Aorta (tissue), 5 donors: Measurements from ENCODE around the gene TBKBP1. TPM values are rescaled to one million over a fixed set of nuclear protein-coding genes. Genes with fewer than 3 reads are reported as not detected.
"Not testable (repeated sequence)": the region's sequence is repeated elsewhere in the genome, so short reads cannot be mapped to it uniquely, and the experiment has no call there.

ENCODE experiments used
- ATAC-seq: fragments of 200-7000 bp; cut with Tn5 transposase; one replicate; pipeline ENCODE4 v1.9.1; 2022; ENCODE audit warnings: moderate library complexity; ENCODE audit not compliant: low FRiP score
- DNase-seq, 2 donors: peaks; one replicate each; pipeline ENCODE4 v3.0.0-alpha.2; 2020
- H3K27ac ChIP-seq, 2 donors: one replicate each; pipeline ENCODE4 v1.5.1; 2013; ENCODE audit warnings: low read length in 2 of 2, mild to moderate bottlenecking in 2 of 2, moderate library complexity in 2 of 2, control low read depth in 1 of 2, inconsistent platforms in 1 of 2, low read depth in 1 of 2
- H3K27me3 ChIP-seq, 2 donors: one replicate each; pipeline ENCODE4 v1.6.1; 2013; ENCODE audit warnings: control low read depth in 1 of 2, low read length in 1 of 2, mild to moderate bottlenecking in 1 of 2, moderate library complexity in 1 of 2; ENCODE audit not compliant: insufficient read depth in 2 of 2, control insufficient read depth in 1 of 2
- H3K36me3 ChIP-seq, 2 donors: one replicate each; pipeline ENCODE4 v1.6.1; 2013; ENCODE audit warnings: control low read depth in 1 of 2, low read length in 1 of 2, mild to moderate bottlenecking in 1 of 2; ENCODE audit not compliant: insufficient read depth in 2 of 2, control insufficient read depth in 1 of 2
- H3K4me1 ChIP-seq, 2 donors: one replicate each; pipeline ENCODE4 v1.6.1; 2013; ENCODE audit warnings: low read length in 2 of 2, control low read depth in 1 of 2, mild to moderate bottlenecking in 1 of 2, moderate library complexity in 1 of 2; ENCODE audit not compliant: insufficient read depth in 2 of 2, control insufficient read depth in 1 of 2
- H3K4me3 ChIP-seq, 2 donors: one replicate each; pipeline ENCODE4 v1.5.1; 2013; ENCODE audit warnings: low read length in 2 of 2, control low read depth in 1 of 2, mild to moderate bottlenecking in 1 of 2
- H3K9me3 ChIP-seq: one replicate; pipeline ENCODE4 v1.6.1; 2013; ENCODE audit warnings: mild to moderate bottlenecking, low read length; ENCODE audit not compliant: control insufficient read depth
- WGBS, 2 donors: extraction: QIAGEN DNeasy Blood & Tissue Kit; methylation state at CpG; one replicate each; pipeline ENCODE4 v1.1.7; 2013; 5-methylcytosine and 5-hydroxymethylcytosine counted together
- intact Hi-C, 2 donors: fragments of 100-400 bp; cut with DNase I; formaldehyde crosslinking; loops; one replicate each; pipeline versions ENCODE4 v1.14.2 to v1.15.0; 2022
- polyA plus RNA-seq, 2 donors: library from polyadenylated mRNA; stranded (reverse); fragments of 200-250 nt; gene quantifications; one replicate each; pipeline ENCODE4 v1.2.3, GENCODE V29; 2013
- total RNA-seq, 2 donors: library from RNA; stranded (reverse); fragmentation: NEBNext Ultra II Directional; extraction: Animal tissue kit (Norgen Biotek cat#: 25700); gene quantifications; one replicate each; pipeline ENCODE4 v1.2.1, GENCODE V29; 2021
- donor health status: healthy with polysubstance abuse.
- donor health status: Bipolar disorder and iron deficiency.
- donor health status: DM: no; HTN: no; CAD: no.
- donor health status: DM: no; HTN: no; CAD: no.
- donor health status: DM: yes; HTN: yes; CAD: no.

Gene TBKBP1
- total and polyA plus RNA-seq, 4 donors, result 9.3 to 20.2 (median 14.7) TPM

- Histone ChIP-seq H3K4me1 (no peaks in the 10 kb centered on the region), H3K27me3 (no peaks in the 10 kb centered on the region), H3K9me3 (no peaks in the 10 kb centered on the region), H3K27ac (no peak overlapping the region), H3K4me3 (no peak overlapping the region), H3K36me3 (no peaks in the 10 kb centered on the region)
- no peak for ATAC-seq
- intact Hi-C loops, result no loop called here
- DNase-seq, result no peak
- 84 to 89% methylated on average over 7 of the region's 7 CpGs for WGBS, 2 donors
Observed at GRCh38 chr17:47738178-47738577, 44.2 kb downstream of the TBKBP1 start.

DNA sequence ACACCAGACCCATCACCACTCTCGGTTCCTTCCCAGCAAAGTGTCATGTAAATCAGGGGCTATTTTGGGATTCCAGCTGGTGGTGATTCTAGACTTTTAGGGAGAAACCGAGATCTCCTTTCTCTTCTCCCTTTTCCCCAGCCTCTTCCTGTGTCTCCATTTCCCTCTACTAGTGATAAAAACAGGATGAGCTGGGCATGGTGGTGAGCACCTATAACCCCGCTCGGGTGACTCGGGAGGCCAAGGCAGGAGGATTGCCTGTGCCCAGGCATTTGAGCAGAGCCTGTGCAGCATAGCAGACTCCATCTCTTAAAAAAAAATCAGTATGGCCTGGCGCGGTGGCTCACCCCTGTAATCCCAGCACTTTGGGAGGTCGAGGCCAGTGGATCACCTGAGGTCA is 45.2 kb downstream of the TBKBP1 start:
- 79 to 82% methylated on average over 8 of the region's 8 CpGs for WGBS, 2 donors
- DNase-seq, result no peak
- no peaks in the 10 kb centered on the region for H3K36me3 ChIP-seq
- no peak for ATAC-seq
- H3K27ac ChIP-seq, result no peak overlapping the region
- H3K4me3 ChIP-seq, result no peak overlapping the region
- intact Hi-C loops, result no loop called here
- H3K4me1 ChIP-seq, result no peaks in the 10 kb centered on the region
- no peaks in the 10 kb centered on the region for H3K27me3 ChIP-seq
- H3K9me3 ChIP-seq, result no peaks in the 10 kb centered on the region

- H3K27me3 ChIP-seq, H3K27ac ChIP-seq, H3K4me1 ChIP-seq, ATAC-seq, H3K4me3 ChIP-seq, H3K36me3 ChIP-seq, H3K9me3 ChIP-seq, intact Hi-C loops: not testable (repeated sequence)
- peak in 1 of 2 donors; percentile 33 for DNase-seq
- 87 to 91% methylated on average over 12 of the region's 12 CpGs for WGBS, 2 donors
Observed at GRCh38 chr17:47739945-47740344, 46.0 kb downstream of the TBKBP1 start.

GRCh38 chr17:47741109-47741792 is 47.3 kb downstream of the TBKBP1 start:
- H3K27me3 ChIP-seq, result no peaks in the 10 kb centered on the region
- intact Hi-C loops, result no loop called here
- ATAC-seq, result no peak
- H3K27ac ChIP-seq, result no peak overlapping the region
- H3K9me3 ChIP-seq, result no peaks in the 10 kb centered on the region
- no peaks in the 10 kb centered on the region for H3K36me3 ChIP-seq
- no peak for DNase-seq
- WGBS, 2 donors, result 82 to 83% methylated on average over 11 of the region's 11 CpGs
- no peaks in the 10 kb centered on the region for H3K4me1 ChIP-seq
- no peak overlapping the region for H3K4me3 ChIP-seq

- H3K27me3 ChIP-seq, result no peaks in the 10 kb centered on the region
- H3K4me3 ChIP-seq, result no peak overlapping the region
- no peak overlapping the region for H3K27ac ChIP-seq
- 72 to 80% methylated on average over 9 of the region's 9 CpGs for WGBS, 2 donors
- H3K4me1 ChIP-seq, result no peaks in the 10 kb centered on the region
- H3K36me3 ChIP-seq, result no peaks in the 10 kb centered on the region
- ATAC-seq (no peak), DNase-seq (no peak)
- no peaks in the 10 kb centered on the region for H3K9me3 ChIP-seq
- intact Hi-C loops, result no loop called here
Observed at GRCh38 chr17:47741793-47742145, 47.8 kb downstream of the TBKBP1 start.

DNA sequence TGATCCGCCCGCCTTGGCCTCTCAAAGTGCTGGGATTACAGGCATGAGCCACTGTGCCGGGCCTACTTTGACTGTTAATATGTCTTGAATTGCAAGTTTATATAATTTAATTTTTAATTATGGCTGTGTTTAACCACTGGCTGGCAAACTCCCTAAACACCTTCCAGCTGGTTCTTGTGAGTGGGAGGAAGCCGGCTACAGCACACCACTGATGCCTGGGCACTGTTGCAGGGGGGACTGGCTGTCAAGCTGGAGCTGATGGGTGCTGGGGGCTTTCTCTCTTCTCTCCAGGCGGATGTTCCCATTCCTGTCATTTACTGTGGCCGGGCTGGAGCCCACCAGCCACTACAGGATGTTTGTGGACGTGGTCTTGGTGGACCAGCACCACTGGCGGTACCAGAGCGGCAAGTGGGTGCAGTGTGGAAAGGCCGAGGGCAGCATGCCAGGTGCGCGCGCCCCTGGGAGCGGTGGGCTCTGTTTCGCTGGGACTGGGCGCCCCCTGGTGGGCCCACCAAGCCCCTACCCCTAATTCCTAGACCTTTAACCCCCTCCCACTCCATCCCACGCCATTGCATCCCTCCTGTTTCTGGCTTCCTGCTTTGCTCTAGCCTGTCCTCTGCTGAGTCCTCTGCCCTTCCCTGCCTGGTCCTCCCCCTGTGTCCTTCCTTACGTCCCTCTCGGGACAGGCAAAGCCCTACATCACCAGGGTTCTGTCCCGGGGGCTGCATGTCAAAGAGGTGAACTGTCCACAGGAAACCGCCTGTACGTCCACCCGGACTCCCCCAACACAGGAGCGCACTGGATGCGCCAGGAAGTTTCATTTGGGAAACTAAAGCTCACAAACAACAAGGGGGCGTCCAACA is 48.6 kb downstream of the TBKBP1 start:
- Histone ChIP-seq H3K9me3 (no peaks in the 10 kb centered on the region), H3K4me1 (no peaks in the 10 kb centered on the region), H3K36me3 (no peaks in the 10 kb centered on the region), H3K27ac (no peak overlapping the region), H3K4me3 (no peak overlapping the region), H3K27me3 (no peaks in the 10 kb centered on the region)
- intact Hi-C loops, result no loop called here
- 30% methylated on average over 26 of the region's 26 CpGs for WGBS, 2 donors
- DNase-seq (no peak), ATAC-seq (no peak)

- 57 to 60% methylated on average over 22 of the region's 22 CpGs for WGBS, 2 donors
- no peak overlapping the region for H3K27ac ChIP-seq
- H3K4me3 ChIP-seq, result no peak overlapping the region
- DNase-seq, result no peak
- H3K4me1 ChIP-seq, result no peaks in the 10 kb centered on the region
- no peaks in the 10 kb centered on the region for H3K36me3 ChIP-seq
- no peak for ATAC-seq
- intact Hi-C loops, result no loop called here
- H3K27me3 ChIP-seq, result no peaks in the 10 kb centered on the region
- H3K9me3 ChIP-seq, result no peaks in the 10 kb centered on the region
Observed at GRCh38 chr17:47744168-47745036, 50.4 kb downstream of the TBKBP1 start.

GRCh38 chr17:47745037-47745380 is 51.0 kb downstream of the TBKBP1 start:
- WGBS, 2 donors, result 54 to 64% methylated on average over 10 of the region's 10 CpGs
- H3K27me3 ChIP-seq, result no peaks in the 10 kb centered on the region

More at GRCh38 chr17:47745037-47745380, 51.0 kb downstream of the TBKBP1 start:
- ATAC-seq (no peak), DNase-seq (no peak)
- H3K9me3 ChIP-seq, result no peaks in the 10 kb centered on the region
- intact Hi-C loops, result no loop called here
- H3K36me3 ChIP-seq, result no peaks in the 10 kb centered on the region
- H3K27ac ChIP-seq, result no peak overlapping the region
- no peaks in the 10 kb centered on the region for H3K4me1 ChIP-seq
- no peak overlapping the region for H3K4me3 ChIP-seq
